ENCODE measurements around the gene FCER1G. TPM values are rescaled to one million over a fixed set of nuclear protein-coding genes. Genes with fewer than 3 reads are reported as not detected.
"Not testable (repeated sequence)": the region's sequence is repeated elsewhere in the genome, so short reads cannot be mapped to it uniquely, and the experiment has no call there.

FCER1G gene
- total RNA-seq, 1 experiment from 2014 or later, result 0.64 TPM

GRCh38 chr1:161206411-161207140 is 8.5 kb upstream of the FCER1G start:
- DNase-seq (ENCODE audit: low read depth), result no peak

GRCh38 chr1:161207173-161207572 is 7.9 kb upstream of the FCER1G start:
- no peak for DNase-seq (ENCODE audit: low read depth)

GRCh38 chr1:161209790-161210409 is 5.2 kb upstream of the FCER1G start:
- peak; percentile 70 for DNase-seq (ENCODE audit: low read depth)

- DNase-seq (ENCODE audit: low read depth), result no peak
Observed at GRCh38 chr1:161214369-161214768, 726 bp upstream of the FCER1G start.

GRCh38 chr1:161216945-161217712 is 2.0 kb downstream of the FCER1G start:
- peak; percentile 89 for DNase-seq (ENCODE audit: low read depth)

GRCh38 chr1:161217831-161218230 is 2.7 kb downstream of the FCER1G start:
- no peak for DNase-seq (ENCODE audit: low read depth)

GRCh38 chr1:161218301-161219077 is 3.4 kb downstream of the FCER1G start:
- DNase-seq (ENCODE audit: low read depth), result no peak

- no peak for DNase-seq (ENCODE audit: low read depth)
Observed at GRCh38 chr1:161219078-161219892, 4.2 kb downstream of the FCER1G start.

- DNase-seq (ENCODE audit: low read depth), result no peak
Observed at GRCh38 chr1:161220002-161220401, 4.9 kb downstream of the FCER1G start.

- DNase-seq (ENCODE audit: low read depth), result no peak
Observed at GRCh38 chr1:161222175-161223019, 7.3 kb downstream of the FCER1G start.

GRCh38 chr1:161223805-161224694 is 9.0 kb downstream of the FCER1G start:
- DNase-seq (ENCODE audit: low read depth), result no peak

- not testable (repeated sequence) for DNase-seq (ENCODE audit: low read depth)
Observed at GRCh38 chr1:161224695-161225087, 9.6 kb downstream of the FCER1G start.

- no peak for DNase-seq (ENCODE audit: low read depth)
Observed at GRCh38 chr1:161225178-161225533, 10.1 kb downstream of the FCER1G start.

- DNase-seq (ENCODE audit: low read depth), result peak; percentile 100
Observed at GRCh38 chr1:161225534-161226319, 10.6 kb downstream of the FCER1G start, which contains the start of gene TOMM40L. Gene TOMM40L, plus strand, starts transcription at chr1:161226060. Its CDS starts 430 bp downstream, at chr1:161226490.

GRCh38 chr1:161226320-161226711 is 11.2 kb downstream of the FCER1G start:
- no peak for DNase-seq (ENCODE audit: low read depth)

GRCh38 chr1:161226759-161227158 is 11.7 kb downstream of the FCER1G start:
- no peak for DNase-seq (ENCODE audit: low read depth)

- DNase-seq (ENCODE audit: low read depth), result peak; percentile 66
Observed at GRCh38 chr1:161227196-161227871, 12.2 kb downstream of the FCER1G start.

Data from HT1080 (cell line).